ELR (cell line): ENCODE measurements around the gene PEPD.

Source experiments
- DNase-seq: peaks from one replicate; pipeline ENCODE4 v3.0.0-alpha.2; 2015; ENCODE audit warnings: low read depth

The PEPD gene

GRCh38 chr19:33546656-33547055 is 25.1 kb upstream of the PEPD start:
- no peak for DNase-seq

GRCh38 chr19:33545217-33545981 is 23.8 kb upstream of the PEPD start:
- DNase-seq = no peak

GRCh38 chr19:33535226-33535625 is 13.6 kb upstream of the PEPD start:
- peak; percentile 13 for DNase-seq

GRCh38 chr19:33532859-33533460 is 11.4 kb upstream of the PEPD start:
- DNase-seq = no peak

- no peak for DNase-seq
These were observed 9.3 kb upstream of the PEPD start for GRCh38 chr19:33530842-33531241.

- no peak for DNase-seq
These were observed 8.7 kb upstream of the PEPD start for GRCh38 chr19:33530296-33530695.

- no peak for DNase-seq
These were observed 7.6 kb upstream of the PEPD start for GRCh38 chr19:33529094-33529676.

GRCh38 chr19:33528404-33528803 is 6.8 kb upstream of the PEPD start:
- DNase-seq = no peak

- no peak for DNase-seq
These were observed 5.5 kb upstream of the PEPD start for GRCh38 chr19:33527125-33527524.

- DNase-seq = no peak
These were observed 2.6 kb upstream of the PEPD start for GRCh38 chr19:33524024-33524664.

- no peak for DNase-seq
These were observed 1.6 kb upstream of the PEPD start for GRCh38 chr19:33523167-33523566.

GRCh38 chr19:33522371-33522662 is 726 bp upstream of the PEPD start:
- no peak for DNase-seq

GRCh38 chr19:33520844-33521479 is 629 bp downstream of the PEPD start:
- DNase-seq = no peak

- DNase-seq = no peak
These were observed 1.4 kb downstream of the PEPD start for GRCh38 chr19:33520048-33520643.

- no peak for DNase-seq
These were observed 2.2 kb downstream of the PEPD start for GRCh38 chr19:33519416-33519815.

GRCh38 chr19:33518541-33518940 is 3.0 kb downstream of the PEPD start:
- no peak for DNase-seq

GRCh38 chr19:33517922-33518321 is 3.7 kb downstream of the PEPD start:
- no peak for DNase-seq

GRCh38 chr19:33515921-33516320 is 5.7 kb downstream of the PEPD start:
- no peak for DNase-seq

- DNase-seq = peak; percentile 83
These were observed 6.6 kb downstream of the PEPD start for GRCh38 chr19:33514885-33515551.

- DNase-seq = no peak
These were observed 8.2 kb downstream of the PEPD start for GRCh38 chr19:33513424-33513823.

- no peak for DNase-seq
These were observed 8.9 kb downstream of the PEPD start for GRCh38 chr19:33512580-33513137.
